Mesothelial cell of epicardium (in vitro differentiated cells): ENCODE measurements around the gene PARP9. TPM values are rescaled to one million over a fixed set of nuclear protein-coding genes. Genes with fewer than 3 reads are reported as not detected.
"Not testable (repeated sequence)": the region's sequence is repeated elsewhere in the genome, so short reads cannot be mapped to it uniquely, and the experiment has no call there.

ENCODE experiments used
- DNase-seq, 2 experiments: peaks; one replicate each; pipeline ENCODE4 v3.0.0; 2021; ENCODE audit warnings: low spot score in 2 of 2; ENCODE audit not compliant: unreplicated experiment in 2 of 2
- H3K27ac Mint-ChIP-seq: 2 replicates; pipeline ENCODE4 v1.8.0; 2021; ENCODE audit warnings: mixed read lengths
- H3K27me3 Mint-ChIP-seq: 2 replicates; pipeline ENCODE4 v1.8.0; 2021; ENCODE audit warnings: low read depth, mixed read lengths
- H3K36me3 Mint-ChIP-seq: 2 replicates; pipeline ENCODE4 v1.8.0; 2021; ENCODE audit warnings: mixed read lengths
- H3K4me1 Mint-ChIP-seq: 2 replicates; pipeline ENCODE4 v1.8.0; 2021; ENCODE audit warnings: mixed read lengths
- H3K4me3 Mint-ChIP-seq: 2 replicates; pipeline ENCODE4 v1.8.0; 2021; ENCODE audit warnings: mild to moderate bottlenecking, moderate library complexity, mixed read lengths
- H3K9me3 Mint-ChIP-seq: 2 replicates; pipeline ENCODE4 v1.8.0; 2021; ENCODE audit warnings: mixed read lengths
- CTCF ChIP-seq: fragments of 200-600 bp; sonication (generic); IDR thresholded peaks from one replicate; pipeline ENCODE4 v1.5.0; 2021; ENCODE audit warnings: antibody characterized with exemption; ENCODE audit not compliant: unreplicated experiment
- total RNA-seq: library from RNA; stranded (reverse); gene quantifications from 3 replicates; pipeline ENCODE4 v1.2.1, GENCODE V29; 2021

The PARP9 gene
- total RNA-seq, 1 donor from 2014 or later, result 32.5 TPM

- Mint-ChIP-seq H3K27ac (peak overlapping the region; percentile 94), H3K4me3 (peak overlapping the region; percentile 85), H3K9me3 (peaks cover 10% of the 10 kb centered on the region), H3K4me1 (peaks cover 23% of the 10 kb centered on the region), H3K36me3 (no peaks in the 10 kb centered on the region), H3K27me3 (no peaks in the 10 kb centered on the region)
- DNase-seq, result no peak
- no peak for TF ChIP-seq CTCF
Observed at GRCh38 chr3:122513386-122514122, 50.5 kb downstream of the PARP9 start.

GRCh38 chr3:122512284-122512683, 51.8 kb downstream of the PARP9 start:
- DNase-seq, result no peak
- Mint-ChIP-seq H3K36me3 (no peaks in the 10 kb centered on the region), H3K27ac (peak overlapping the region; percentile 34), H3K27me3 (no peaks in the 10 kb centered on the region), H3K9me3 (peaks cover 10% of the 10 kb centered on the region), H3K4me1 (peaks cover 23% of the 10 kb centered on the region), H3K4me3 (no peak overlapping the region)
- TF ChIP-seq CTCF, result no peak

- peaks cover 23% of the 10 kb centered on the region for H3K4me1 Mint-ChIP-seq
Observed at GRCh38 chr3:122510878-122511535, 53.1 kb downstream of the PARP9 start.

GRCh38 chr3:122508944-122509343, 55.2 kb downstream of the PARP9 start:
- H3K36me3 Mint-ChIP-seq, H3K27me3 Mint-ChIP-seq, DNase-seq, H3K4me3 Mint-ChIP-seq, H3K27ac Mint-ChIP-seq: not testable (repeated sequence)
- Mint-ChIP-seq H3K9me3 (peaks cover 17% of the 10 kb centered on the region), H3K4me1 (peaks cover 23% of the 10 kb centered on the region)

More at GRCh38 chr3:122510878-122511535, 53.1 kb downstream of the PARP9 start:
- TF ChIP-seq CTCF, result no peak
- peaks cover 10% of the 10 kb centered on the region for H3K9me3 Mint-ChIP-seq
- DNase-seq, result no peak
- no peaks in the 10 kb centered on the region for H3K27me3 Mint-ChIP-seq
- no peak overlapping the region for H3K4me3 Mint-ChIP-seq
- H3K36me3 Mint-ChIP-seq, result no peaks in the 10 kb centered on the region
- H3K27ac Mint-ChIP-seq, result peak overlapping the region; percentile 35

- H3K4me1 Mint-ChIP-seq, result peaks cover 19% of the 10 kb centered on the region
- no peaks in the 10 kb centered on the region for H3K27me3 Mint-ChIP-seq
- H3K4me3 Mint-ChIP-seq, result no peak overlapping the region
- no peak for TF ChIP-seq CTCF
- no peak for DNase-seq
- peaks cover 21% of the 10 kb centered on the region for H3K9me3 Mint-ChIP-seq
- H3K27ac Mint-ChIP-seq, result no peak overlapping the region
- H3K36me3 Mint-ChIP-seq, result peaks cover 12% of the 10 kb centered on the region
Observed at GRCh38 chr3:122508135-122508914, 55.8 kb downstream of the PARP9 start.
